ENCODE results near the gene RNF151.
"Not testable (repeated sequence)": the region's sequence is repeated elsewhere in the genome, so short reads cannot be mapped to it uniquely, and the experiment has no call there.

RNF151 gene

GRCh38 chr16:1939833-1940232 is 26.8 kb upstream of the RNF151 start:
- not testable (repeated sequence) for DNase-seq

- DNase-seq = no peak
These were observed 26.1 kb upstream of the RNF151 start for GRCh38 chr16:1940273-1941161.

DNA sequence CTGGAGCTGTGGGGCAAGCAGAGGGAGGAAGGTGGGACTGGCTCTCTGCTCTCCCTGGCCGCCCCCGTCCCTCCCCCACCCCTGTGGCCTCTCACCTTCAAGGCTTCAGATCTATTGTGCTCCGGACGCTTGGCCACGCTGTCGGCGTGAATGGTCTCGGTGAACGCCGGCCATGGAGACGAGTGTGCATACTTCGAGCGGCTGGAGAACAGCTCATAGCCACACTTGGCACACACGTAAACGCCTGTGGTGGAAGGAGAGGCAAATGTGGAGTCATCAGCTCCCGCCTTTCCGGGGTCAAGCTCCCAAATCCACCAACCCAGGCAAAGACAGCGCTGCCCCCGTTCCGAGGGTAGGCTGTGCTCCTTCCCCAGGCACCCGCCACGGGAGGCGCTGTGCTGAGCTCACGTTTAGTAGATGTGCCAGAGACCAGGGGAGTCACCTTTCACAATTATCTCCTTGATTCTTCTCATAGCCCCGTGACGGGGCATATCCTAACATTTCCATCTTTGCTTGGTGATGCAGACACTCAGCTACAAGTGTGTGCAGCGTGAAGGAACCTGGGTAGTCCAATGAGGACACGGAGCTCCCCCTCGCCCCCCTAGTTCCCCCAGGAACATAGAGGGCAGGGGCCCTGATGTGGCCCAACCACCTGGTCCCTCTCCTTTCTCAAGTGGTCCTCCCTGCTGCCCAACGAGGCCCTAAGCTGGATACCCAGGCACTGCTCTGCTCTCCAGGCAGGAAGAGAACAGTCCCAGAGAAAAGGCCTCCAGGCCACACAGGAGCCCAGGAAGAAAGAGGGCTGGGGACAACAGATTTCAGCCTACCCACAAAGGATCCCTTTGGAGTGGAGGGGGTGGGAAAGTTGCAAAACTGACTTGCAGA is 25.3 kb upstream of the RNF151 start:
- DNase-seq = no peak

GRCh38 chr16:1942047-1942809 is 24.4 kb upstream of the RNF151 start:
- DNase-seq = no peak

DNA sequence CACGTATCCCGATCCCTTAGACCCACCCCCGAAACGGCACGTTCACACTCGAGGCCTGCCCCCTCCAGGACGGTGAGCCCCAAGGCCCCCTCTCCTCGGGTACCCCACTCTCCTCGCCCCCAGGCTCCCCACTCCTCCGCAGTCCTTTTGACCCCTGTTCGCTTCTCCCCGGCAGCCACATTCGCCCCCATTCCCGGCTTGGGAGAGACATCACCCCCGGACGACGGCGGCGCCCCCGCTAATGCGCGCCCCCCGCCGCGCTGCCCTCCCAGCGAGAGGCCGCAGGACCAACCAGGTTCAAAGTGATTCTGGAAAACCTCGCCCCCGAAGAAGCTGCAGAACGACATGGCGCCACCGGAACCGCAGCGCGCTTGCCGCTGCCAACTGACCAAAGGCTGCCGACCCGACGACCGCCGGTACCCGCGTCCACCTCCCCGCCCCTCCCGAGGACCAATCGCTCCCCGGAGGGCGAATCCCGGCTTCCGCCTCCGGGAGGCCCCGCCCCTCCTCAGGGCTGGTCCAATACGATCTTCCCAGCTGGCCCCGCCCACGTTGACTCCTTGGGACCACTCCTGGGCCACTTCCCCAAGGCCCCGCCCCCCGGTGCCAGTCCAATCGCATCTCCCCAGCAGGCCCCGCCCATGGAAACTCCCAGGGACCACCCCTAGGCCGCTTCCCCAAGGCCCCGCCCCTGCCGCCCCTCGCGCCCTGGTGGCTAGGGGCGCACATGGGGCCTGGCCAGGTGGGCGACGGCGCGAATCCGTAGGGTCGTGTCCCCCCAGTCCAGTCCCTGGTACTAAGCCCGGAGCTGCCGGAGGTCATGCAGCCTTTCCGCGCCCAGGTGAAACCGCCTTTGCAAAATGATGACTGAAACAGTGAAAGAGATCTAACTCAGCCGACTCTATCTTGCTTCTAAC is 23.6 kb upstream of the RNF151 start, which contains the start of gene MSRB1:
Gene MSRB1 (minus strand): TSS at position 390 of the 917 bp plus-strand sequence. CDS start 43 bp downstream, at position 347.
- peak; percentile 96 for DNase-seq

GRCh38 chr16:1944612-1945199 is 21.9 kb upstream of the RNF151 start:
- no peak for DNase-seq

GRCh38 chr16:1945559-1946391 is 20.9 kb upstream of the RNF151 start:
- no peak for DNase-seq

DNA sequence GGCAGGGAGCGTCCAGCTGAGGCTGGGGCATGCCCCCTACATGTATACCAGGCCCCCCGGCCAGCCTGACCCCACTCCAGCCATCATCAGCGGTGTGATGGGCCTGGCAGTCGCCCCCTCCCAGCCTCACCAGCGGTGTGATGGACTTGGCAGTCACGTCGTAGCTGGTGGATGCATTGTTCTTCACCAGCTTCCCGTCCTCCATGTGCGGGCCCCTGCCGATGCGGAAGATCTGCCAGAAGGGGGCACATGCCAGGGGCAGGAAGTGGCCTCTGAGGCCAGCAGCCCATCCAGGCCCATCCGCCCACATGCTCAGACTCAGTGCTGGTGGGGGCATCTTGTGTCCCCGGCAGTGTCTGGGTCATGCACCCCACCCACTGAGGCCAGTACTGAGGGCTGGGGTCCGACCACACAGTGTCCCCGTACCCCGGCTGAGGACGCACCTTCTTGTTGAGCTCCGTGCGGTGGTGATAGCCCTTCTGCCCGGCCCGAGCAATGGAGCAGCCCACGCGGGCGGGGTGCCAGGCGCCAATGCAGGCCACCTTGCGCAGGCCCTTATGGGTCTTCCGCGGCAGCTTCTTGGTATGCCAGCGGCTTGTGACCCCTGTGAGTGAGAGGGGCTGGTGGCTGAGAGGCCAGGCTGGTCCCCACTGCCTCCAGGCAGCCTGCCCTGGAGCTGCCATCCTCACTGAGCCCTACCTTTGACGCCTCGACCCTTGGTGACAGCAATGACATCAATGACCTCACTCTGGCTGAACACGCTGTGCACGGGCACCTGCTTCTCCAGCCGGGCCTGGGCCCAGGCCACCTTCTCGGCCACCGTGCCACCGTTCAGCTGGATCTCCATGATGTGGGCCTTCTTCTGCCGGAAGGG is 19.9 kb upstream of the RNF151 start:
- DNase-seq = no peak

GRCh38 chr16:1947369-1947670 is 19.3 kb upstream of the RNF151 start:
- DNase-seq = no peak

- DNase-seq = no peak
These were observed 17.1 kb upstream of the RNF151 start for GRCh38 chr16:1949507-1949906.

GRCh38 chr16:1950047-1950446 is 16.6 kb upstream of the RNF151 start:
- DNase-seq = no peak

DNA sequence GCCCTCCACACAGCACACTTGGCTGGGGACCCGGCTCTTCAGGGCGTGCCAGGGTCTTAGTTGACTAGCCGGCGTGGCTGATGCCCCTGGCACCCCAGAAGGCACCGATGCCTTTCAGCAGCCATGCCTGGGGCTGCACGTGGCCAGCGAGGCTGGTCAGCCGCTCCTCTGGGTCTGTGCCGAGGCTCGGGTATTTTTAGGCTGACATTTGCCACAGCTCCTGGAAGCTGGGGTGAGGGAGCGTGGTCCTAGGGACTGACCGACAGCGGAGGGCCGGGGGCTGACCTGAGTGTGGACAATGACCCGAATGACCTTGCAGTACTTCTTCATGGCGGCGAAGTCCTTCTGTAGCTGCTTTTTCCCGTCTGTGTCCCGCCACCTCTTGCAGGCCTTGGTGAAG is 16.1 kb upstream of the RNF151 start:
- DNase-seq = no peak

DNA sequence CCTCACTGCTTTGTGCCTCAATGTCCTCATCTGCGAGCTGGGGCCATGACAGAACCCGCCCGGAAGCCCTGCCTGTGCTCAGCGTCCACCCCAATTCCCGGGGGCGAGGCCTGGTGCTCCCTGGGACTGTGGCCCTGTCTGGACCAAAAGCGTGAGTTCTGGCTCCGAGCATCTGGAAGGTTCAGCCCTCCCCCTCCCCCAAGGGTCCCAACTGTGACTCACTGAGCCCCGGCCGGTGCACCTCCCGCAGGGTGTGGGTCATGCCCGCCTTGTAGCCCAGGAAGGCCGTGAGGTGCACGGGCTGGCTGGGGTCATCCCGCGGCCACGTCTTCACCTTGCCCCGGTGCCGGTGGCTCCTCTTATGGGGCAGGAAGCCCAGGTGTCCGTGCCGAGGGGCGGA is 12.9 kb upstream of the RNF151 start:
- DNase-seq = no peak

DNA sequence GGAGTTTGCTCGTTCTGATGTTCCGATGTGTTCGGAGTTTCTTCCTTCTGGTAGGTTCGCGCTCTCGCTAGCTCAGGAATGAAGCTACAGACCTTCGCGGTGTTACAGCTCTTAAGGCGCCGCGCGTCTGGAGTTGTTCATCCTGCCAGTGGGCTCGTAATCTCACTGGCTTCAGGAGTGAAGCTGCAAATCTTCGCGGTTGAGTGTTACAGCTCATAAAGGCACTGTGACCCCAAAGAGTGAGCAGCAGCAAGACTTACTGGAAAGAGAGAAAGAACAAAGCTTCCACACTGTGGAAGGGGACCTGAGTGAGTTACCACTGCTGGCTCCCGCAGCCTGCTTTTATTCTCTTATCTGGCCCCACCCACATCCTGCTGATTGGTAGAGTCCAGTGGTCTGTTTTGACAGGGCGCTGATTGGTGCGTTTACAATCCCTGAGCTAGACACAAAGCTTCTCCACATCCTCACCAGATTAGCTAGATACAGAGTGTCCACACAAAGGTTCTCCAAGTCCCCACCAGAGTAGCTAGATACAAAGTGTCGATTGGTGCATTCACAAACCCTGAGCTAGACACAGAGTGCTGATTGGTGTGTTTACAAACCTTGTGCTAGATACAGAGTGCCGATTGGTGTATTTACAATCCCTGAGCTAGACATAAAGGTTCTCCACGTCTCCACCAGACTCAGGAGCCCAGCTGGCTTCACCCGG is 9.1 kb upstream of the RNF151 start:
- DNase-seq = not testable (repeated sequence)

- DNase-seq = not testable (repeated sequence)
These were observed 8.5 kb upstream of the RNF151 start for GRCh38 chr16:1958143-1958491.

DNA sequence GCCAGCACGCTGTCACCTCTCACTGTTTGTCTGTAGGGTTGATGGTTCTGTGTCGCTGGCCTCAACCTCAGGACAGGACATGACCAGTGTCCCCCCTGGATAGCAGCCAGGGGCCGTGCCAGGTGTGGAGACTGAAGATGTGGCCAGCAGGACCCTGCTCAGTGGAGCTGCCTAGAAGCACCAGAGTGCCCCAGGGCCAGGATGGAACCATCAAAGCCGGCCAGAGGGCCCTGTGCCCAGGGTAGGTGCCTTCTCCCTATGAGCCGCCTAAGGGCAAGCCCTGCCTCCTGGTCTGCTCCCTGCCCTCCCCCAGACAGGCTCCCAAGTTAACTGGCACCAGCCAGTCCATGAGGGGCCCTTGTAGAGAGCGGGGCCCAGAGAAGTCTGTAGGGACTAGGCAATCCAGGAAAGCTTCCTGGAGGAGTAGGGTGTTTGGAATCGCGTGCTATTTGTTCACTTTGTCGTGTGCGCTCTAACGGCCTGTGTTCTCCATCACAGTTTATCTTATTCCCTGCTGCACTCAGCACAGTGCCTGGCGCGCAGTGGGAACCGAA is 7.9 kb upstream of the RNF151 start:
- no peak for DNase-seq

DNA sequence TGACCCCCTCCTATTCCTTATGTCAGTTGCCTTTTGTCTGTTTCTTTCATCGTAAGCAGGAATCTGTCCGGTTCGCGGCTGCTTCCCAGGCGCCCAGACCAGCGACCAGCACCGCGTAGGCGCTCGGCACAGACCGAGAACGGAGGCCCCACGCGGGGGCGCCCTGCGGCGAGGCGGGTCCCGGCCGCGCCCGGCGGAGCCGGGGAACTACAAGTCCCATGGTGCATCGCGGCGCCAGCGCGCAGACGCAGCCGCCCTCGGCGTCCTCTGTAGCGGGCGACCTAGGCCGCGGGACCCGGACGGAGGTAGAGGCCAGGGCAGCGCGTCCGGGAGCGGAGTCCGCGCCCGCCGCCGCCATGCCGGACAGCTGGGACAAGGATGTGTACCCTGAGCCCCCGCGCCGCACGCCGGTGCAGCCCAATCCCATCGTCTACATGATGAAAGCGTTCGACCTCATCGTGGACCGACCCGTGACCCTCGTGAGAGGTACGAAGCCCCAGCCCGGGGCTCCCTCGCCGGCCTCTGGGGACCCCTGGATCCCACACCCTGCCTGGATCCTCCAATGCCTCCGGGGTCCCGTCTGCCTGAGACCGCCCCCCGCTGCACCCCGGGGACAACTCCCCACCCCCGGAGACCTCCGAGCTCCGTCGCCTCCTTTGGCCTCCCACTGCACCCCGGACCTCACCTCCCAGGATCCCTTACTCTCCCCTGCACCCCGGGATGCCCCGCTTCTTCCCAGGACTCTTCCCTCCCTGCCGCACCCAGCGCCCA is 7.2 kb upstream of the RNF151 start, which contains the start of gene NDUFB10:
Gene NDUFB10 (plus strand): TSS at position 270 of the 771 bp plus-strand sequence. CDS start 87 bp downstream, at position 357.
- DNase-seq = peak; percentile 53
